ENCODE data around the gene TBX2. TPM values are rescaled to one million over a fixed set of nuclear protein-coding genes. Genes with fewer than 3 reads are reported as not detected.
"Not testable (repeated sequence)": the region's sequence is repeated elsewhere in the genome, so short reads cannot be mapped to it uniquely, and the experiment has no call there.

Gene TBX2
- total RNA-seq, 5 donors from 2014 or later (not counting 1 experiment from before 2014, with no cell fraction given), result 0.26 to 0.82 (median 0.32) TPM; not detected in 2

DNA sequence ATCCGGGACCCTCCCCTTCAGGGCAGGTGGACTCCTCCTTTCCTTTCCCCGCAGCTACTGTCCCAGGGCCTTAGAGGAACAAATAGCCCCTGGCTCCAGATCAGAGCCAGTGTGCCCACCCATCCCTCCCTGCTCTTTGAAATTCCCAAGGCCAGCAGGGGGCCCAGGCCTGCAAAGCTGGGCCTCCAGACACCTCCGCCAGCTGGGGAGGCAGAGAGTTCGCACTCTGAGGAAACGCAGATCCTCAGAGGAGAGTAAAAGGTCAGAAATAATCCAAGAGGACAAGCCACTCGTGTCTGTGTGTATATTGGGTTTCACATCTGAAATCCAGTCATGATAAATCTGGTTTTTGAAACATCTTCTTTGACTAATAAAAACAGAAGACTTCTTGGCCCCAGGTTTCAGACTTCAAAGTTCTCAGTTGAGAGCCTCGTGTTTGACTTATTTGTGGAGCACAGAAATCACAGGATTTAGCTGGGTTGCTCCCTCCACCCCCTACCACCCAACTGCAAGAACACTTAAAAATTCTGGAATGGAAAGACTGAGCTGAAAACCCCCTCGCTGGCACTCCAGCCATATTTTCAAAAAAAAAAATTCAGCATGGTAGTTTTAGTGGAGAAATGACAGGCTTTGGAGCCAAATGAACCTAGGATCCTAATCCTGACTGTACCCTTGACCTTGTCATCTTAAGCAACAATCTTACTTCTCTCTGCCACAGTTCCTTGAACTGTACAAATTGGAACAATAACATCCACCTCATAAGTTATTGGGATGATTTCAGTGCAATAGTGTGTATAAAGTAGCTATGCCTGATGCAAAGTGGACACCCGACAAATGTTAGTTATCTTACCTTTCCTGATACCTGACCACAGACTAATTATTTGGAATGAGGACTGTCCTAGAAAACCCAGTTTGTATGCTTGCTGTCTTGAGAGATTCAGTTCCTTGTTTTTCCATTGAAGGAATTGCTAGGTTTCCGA, 44.5 kb upstream of the TBX2 start:
- ChIA-PET CTCF (no interaction called here), POLR2A (no interaction called here)
- ATAC-seq (replicated peaks in 1 of 4) (no peak), DNase-seq (no peak)
- no peaks in the 10 kb centered on the region for H3K4me1 Mint-ChIP-seq
- Histone ChIP-seq H3K4me1 (ENCODE audit: control insufficient read depth in 1 of 2, extremely low read depth in 1 of 2, insufficient read depth in 2 of 2, low read length in 2 of 2) (no peaks in the 10 kb centered on the region), H3K27ac (ENCODE audit: low read length) (no peak overlapping the region), H3K36me3 (ENCODE audit: control insufficient read depth in 2 of 2, extremely low read depth in 1 of 2, insufficient read depth in 1 of 2, low read length in 1 of 2) (no peaks in the 10 kb centered on the region), H3K4me3 (ENCODE audit: control insufficient read depth in 1 of 2, extremely low read depth in 1 of 2, low read length in 1 of 2) (no peak overlapping the region), H3K27me3 (replicated peaks in 1 of 2; ENCODE audit: control insufficient read depth in 2 of 2, extremely low read depth in 1 of 2, insufficient read depth in 2 of 2, low read length in 1 of 2) (no peaks in the 10 kb centered on the region), H3K9me3 (no peaks in the 10 kb centered on the region)
- H3K9me3 Mint-ChIP-seq, result no peaks in the 10 kb centered on the region
- 93% methylated on average over 6 of the region's 10 CpGs for WGBS (ENCODE audit: insufficient coverage)
- H3K4me3 Mint-ChIP-seq, result no peak overlapping the region
- no peaks in the 10 kb centered on the region for H3K27me3 Mint-ChIP-seq
- no peak overlapping the region for H3K27ac Mint-ChIP-seq
- H3K36me3 Mint-ChIP-seq, result no peaks in the 10 kb centered on the region

DNA sequence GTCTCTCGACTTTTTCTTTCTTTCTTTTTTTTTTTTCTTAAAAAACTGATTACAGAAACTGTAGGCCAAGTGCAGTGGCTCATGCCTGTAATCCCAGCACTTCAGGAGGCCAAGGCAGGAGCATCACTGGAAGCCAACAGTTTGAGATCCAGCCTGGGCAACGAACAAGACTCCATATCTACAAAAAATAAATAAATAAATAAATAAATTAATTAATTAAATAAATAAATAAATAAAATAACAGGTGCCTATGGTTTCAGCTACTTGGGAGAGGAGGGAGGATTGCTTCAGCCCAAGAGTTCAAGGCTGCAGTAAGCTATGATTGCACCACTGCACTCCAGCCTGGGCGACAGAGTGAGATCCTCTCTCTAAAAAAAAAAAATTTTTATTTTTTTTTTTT, 42.6 kb upstream of the TBX2 start:
- H3K9me3 Mint-ChIP-seq, H3K4me3 Mint-ChIP-seq: not testable (repeated sequence)

GRCh38 chr17:61359513-61359912, 40.1 kb upstream of the TBX2 start:
- CTCF ChIA-PET, result interaction anchor here (1.0 to 1.9 kb wide), 4 partner anchors 116 to 639 kb away, joined by 3 to 6 read pairs (median 4); no protein-coding TSS in a partner anchor

More for the DNA sequence above, 42.6 kb upstream of the TBX2 start:
- CTCF ChIA-PET, result interaction anchor here in 1 of 2 donors (1.2 kb wide), 1 partner anchor 385 kb away, joined by 3 read pairs; no protein-coding TSS in a partner anchor
- H3K36me3 ChIP-seq (ENCODE audit: control insufficient read depth in 2 of 2, extremely low read depth in 1 of 2, insufficient read depth in 1 of 2, low read length in 1 of 2); H3K27me3 Mint-ChIP-seq; H3K36me3 Mint-ChIP-seq; DNase-seq; H3K4me3 ChIP-seq (ENCODE audit: control insufficient read depth in 1 of 2, extremely low read depth in 1 of 2, low read length in 1 of 2); POLR2A ChIA-PET; H3K27me3 ChIP-seq (replicated peaks in 1 of 2; ENCODE audit: control insufficient read depth in 2 of 2, extremely low read depth in 1 of 2, insufficient read depth in 2 of 2, low read length in 1 of 2); H3K4me1 ChIP-seq (ENCODE audit: control insufficient read depth in 1 of 2, extremely low read depth in 1 of 2, insufficient read depth in 2 of 2, low read length in 2 of 2); H3K9me3 ChIP-seq; H3K27ac ChIP-seq (ENCODE audit: low read length); H3K4me1 Mint-ChIP-seq; ATAC-seq (replicated peaks in 1 of 4); H3K27ac Mint-ChIP-seq: not testable (repeated sequence)
- 60% methylated on average over 1 of the region's 3 CpGs for WGBS (ENCODE audit: insufficient coverage)

GRCh38 chr17:61360318-61360943, 39.2 kb upstream of the TBX2 start:
- Mint-ChIP-seq H3K27ac (no peak overlapping the region), H3K27me3 (no peaks in the 10 kb centered on the region), H3K36me3 (no peaks in the 10 kb centered on the region), H3K4me1 (no peaks in the 10 kb centered on the region), H3K9me3 (no peaks in the 10 kb centered on the region), H3K4me3 (no peak overlapping the region)
- Histone ChIP-seq H3K36me3 (ENCODE audit: control insufficient read depth in 2 of 2, extremely low read depth in 1 of 2, insufficient read depth in 1 of 2, low read length in 1 of 2) (no peaks in the 10 kb centered on the region), H3K27me3 (replicated peaks in 1 of 2; ENCODE audit: control insufficient read depth in 2 of 2, extremely low read depth in 1 of 2, insufficient read depth in 2 of 2, low read length in 1 of 2) (no peaks in the 10 kb centered on the region), H3K9me3 (no peaks in the 10 kb centered on the region), H3K4me1 (ENCODE audit: control insufficient read depth in 1 of 2, extremely low read depth in 1 of 2, insufficient read depth in 2 of 2, low read length in 2 of 2) (no peaks in the 10 kb centered on the region), H3K4me3 (ENCODE audit: control insufficient read depth in 1 of 2, extremely low read depth in 1 of 2, low read length in 1 of 2) (no peak overlapping the region), H3K27ac (ENCODE audit: low read length) (no peak overlapping the region)
- CTCF ChIA-PET, result interaction anchor here (1.0 to 1.9 kb wide), 2 partner anchors 117 to 640 kb away, joined by 3 to 6 read pairs; no protein-coding TSS in a partner anchor
- no peak for ATAC-seq (replicated peaks in 1 of 4)
- POLR2A ChIA-PET, result no interaction called here
- WGBS (ENCODE audit: insufficient coverage), result 79% methylated on average over 2 of the region's 3 CpGs
- DNase-seq, result no peak

More at GRCh38 chr17:61359513-61359912, 40.1 kb upstream of the TBX2 start:
- not testable (repeated sequence) for H3K27me3 Mint-ChIP-seq; H3K27ac ChIP-seq (ENCODE audit: low read length); H3K36me3 Mint-ChIP-seq; H3K36me3 ChIP-seq (ENCODE audit: control insufficient read depth in 2 of 2, extremely low read depth in 1 of 2, insufficient read depth in 1 of 2, low read length in 1 of 2); H3K4me1 Mint-ChIP-seq; H3K4me3 Mint-ChIP-seq; H3K4me1 ChIP-seq (ENCODE audit: control insufficient read depth in 1 of 2, extremely low read depth in 1 of 2, insufficient read depth in 2 of 2, low read length in 2 of 2); H3K9me3 Mint-ChIP-seq; H3K27me3 ChIP-seq (replicated peaks in 1 of 2; ENCODE audit: control insufficient read depth in 2 of 2, extremely low read depth in 1 of 2, insufficient read depth in 2 of 2, low read length in 1 of 2); H3K4me3 ChIP-seq (ENCODE audit: control insufficient read depth in 1 of 2, extremely low read depth in 1 of 2, low read length in 1 of 2); H3K9me3 ChIP-seq; ATAC-seq (replicated peaks in 1 of 4); DNase-seq; H3K27ac Mint-ChIP-seq
- POLR2A ChIA-PET, result interaction anchor here in 1 of 2 donors (0.7 kb wide), 1 partner anchor 586 kb away, joined by 3 read pairs; no protein-coding TSS in a partner anchor
- 95% methylated on average over 4 of the region's 9 CpGs for WGBS (ENCODE audit: insufficient coverage)

DNA sequence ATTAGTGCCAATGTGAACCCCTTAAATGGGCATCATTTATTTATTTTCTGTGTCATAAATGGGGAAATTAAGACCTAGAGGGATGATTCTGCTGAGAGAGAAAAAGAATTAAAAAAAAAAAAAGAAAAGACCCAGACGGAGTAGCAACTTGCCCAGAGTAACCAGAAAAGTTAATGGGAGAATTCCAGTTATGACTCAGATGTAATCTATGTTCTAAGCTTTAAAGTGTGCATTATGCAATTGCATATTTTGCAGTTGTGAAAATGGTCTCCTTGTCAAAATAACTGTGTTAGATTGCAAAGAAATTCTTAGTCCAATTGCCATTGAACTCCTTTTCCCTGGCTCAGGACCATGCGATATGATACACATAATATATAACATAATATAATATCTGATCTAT, 38.6 kb upstream of the TBX2 start:
- ATAC-seq (replicated peaks in 1 of 4) (no peak), DNase-seq (no peak)
- ChIA-PET CTCF (no interaction called here), POLR2A (no interaction called here)
- no CpG with 5 or more reads among the region's 2 CpGs for WGBS (ENCODE audit: insufficient coverage)
- H3K9me3 Mint-ChIP-seq, result no peaks in the 10 kb centered on the region
- peaks cover under 1% of the 10 kb centered on the region for H3K36me3 Mint-ChIP-seq
- Histone ChIP-seq H3K4me3 (ENCODE audit: control insufficient read depth in 1 of 2, extremely low read depth in 1 of 2, low read length in 1 of 2) (no peak overlapping the region), H3K27ac (ENCODE audit: low read length) (no peak overlapping the region), H3K27me3 (replicated peaks in 1 of 2; ENCODE audit: control insufficient read depth in 2 of 2, extremely low read depth in 1 of 2, insufficient read depth in 2 of 2, low read length in 1 of 2) (no peaks in the 10 kb centered on the region), H3K9me3 (no peaks in the 10 kb centered on the region), H3K36me3 (ENCODE audit: control insufficient read depth in 2 of 2, extremely low read depth in 1 of 2, insufficient read depth in 1 of 2, low read length in 1 of 2) (no peaks in the 10 kb centered on the region), H3K4me1 (ENCODE audit: control insufficient read depth in 1 of 2, extremely low read depth in 1 of 2, insufficient read depth in 2 of 2, low read length in 2 of 2) (no peaks in the 10 kb centered on the region)
- H3K27me3 Mint-ChIP-seq, result no peaks in the 10 kb centered on the region
- H3K27ac Mint-ChIP-seq, result no peak overlapping the region
- no peaks in the 10 kb centered on the region for H3K4me1 Mint-ChIP-seq
- no peak overlapping the region for H3K4me3 Mint-ChIP-seq

DNA sequence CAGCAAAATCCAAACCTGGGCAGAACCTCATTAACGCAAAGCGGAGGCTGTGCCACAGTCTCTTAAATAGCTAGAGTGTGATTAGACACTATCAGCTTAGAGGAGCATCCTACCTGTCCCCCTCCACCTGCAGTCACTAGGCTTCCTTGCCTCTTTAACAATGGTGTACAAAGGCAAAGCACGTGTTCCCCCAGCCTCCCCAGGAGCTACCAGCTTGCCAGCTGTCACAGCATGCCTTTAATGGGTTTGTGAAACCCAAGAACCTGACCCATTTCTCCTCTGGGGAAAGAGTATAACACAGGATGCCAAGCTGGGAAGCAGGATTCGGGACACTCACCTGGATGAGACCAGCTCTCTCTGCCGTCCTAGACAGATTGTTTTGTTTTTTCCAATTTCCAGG, 37.2 kb upstream of the TBX2 start:
- 75% methylated on average over 1 of the region's 5 CpGs for WGBS (ENCODE audit: insufficient coverage)
- ChIA-PET POLR2A (no interaction called here), CTCF (no interaction called here)
- H3K36me3 ChIP-seq (ENCODE audit: control insufficient read depth in 2 of 2, extremely low read depth in 1 of 2, insufficient read depth in 1 of 2, low read length in 1 of 2), result no peaks in the 10 kb centered on the region
- Mint-ChIP-seq H3K36me3 (peaks cover 10% of the 10 kb centered on the region), H3K9me3 (no peaks in the 10 kb centered on the region), H3K27me3 (no peaks in the 10 kb centered on the region), H3K4me1 (no peaks in the 10 kb centered on the region), H3K4me3 (no peak overlapping the region), H3K27ac (no peak overlapping the region)
- no peaks in the 10 kb centered on the region for H3K9me3 ChIP-seq
- DNase-seq (no peak), ATAC-seq (replicated peaks in 1 of 4) (no peak)
- H3K4me3 ChIP-seq (ENCODE audit: control insufficient read depth in 1 of 2, extremely low read depth in 1 of 2, low read length in 1 of 2), result no peak overlapping the region
- H3K27ac ChIP-seq (ENCODE audit: low read length), result no peak overlapping the region
- H3K27me3 ChIP-seq (replicated peaks in 1 of 2; ENCODE audit: control insufficient read depth in 2 of 2, extremely low read depth in 1 of 2, insufficient read depth in 2 of 2, low read length in 1 of 2), result no peaks in the 10 kb centered on the region
- H3K4me1 ChIP-seq (ENCODE audit: control insufficient read depth in 1 of 2, extremely low read depth in 1 of 2, insufficient read depth in 2 of 2, low read length in 2 of 2), result no peaks in the 10 kb centered on the region
